ENCODE measurements around the gene LRRC4C.

- no peak for TF ChIP-seq CTCF (IDR thresholded peaks at IDR 0.05)
- TF ChIP-seq ZNF396 (CRISPR knock-in tag; IDR thresholded peaks at IDR 0.05; ENCODE audit: borderline replicate concordance) = no peak
- TF ChIP-seq ZNF423 (CRISPR knock-in tag; IDR thresholded peaks at IDR 0.05) = no peak
These were observed 1255.2 kb downstream of the LRRC4C start for GRCh38 chr11:40204228-40204627.
